ENCODE measurements around the gene JAG1. TPM values are rescaled to one million over a fixed set of nuclear protein-coding genes. Genes with fewer than 3 reads are reported as not detected.

Gene JAG1
- total and polyA plus RNA-seq, 4 experiments from 2014 or later: 0.04 to 1.9 (median 0.45) TPM

DNA sequence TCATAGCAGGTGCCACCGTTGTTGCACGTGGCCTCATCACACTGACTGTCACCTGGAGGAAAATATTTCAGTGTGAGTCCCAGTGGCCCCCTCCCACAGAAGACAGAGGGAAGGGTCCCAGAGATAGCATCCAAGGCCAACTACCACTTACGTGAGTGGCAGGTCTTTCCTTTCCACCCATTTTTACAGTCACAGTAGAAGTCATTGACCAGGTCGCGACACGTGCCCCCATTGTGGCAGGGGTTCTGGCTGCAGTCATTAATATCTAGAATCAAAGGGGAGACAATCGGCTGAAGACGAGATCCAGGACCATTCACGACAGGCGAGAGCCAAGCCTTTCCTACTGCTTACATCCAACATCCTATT lies 28.6 kb downstream of the JAG1 start:
- ChIA-PET CTCF (ENCODE audit: partially characterized antibody) (no interaction called here), POLR2A (ENCODE audit: partially characterized antibody) (no interaction called here)
- no peak for DNase-seq
- intact Hi-C loops (cut with micrococcal nuclease): no loop called here
- H3K27me3 ChIP-seq (ENCODE audit: insufficient read depth, low read length): no peaks in the 10 kb centered on the region
- H3K4me1 Mint-ChIP-seq: no peaks in the 10 kb centered on the region
- peaks cover 0 to 5% of the 10 kb centered on the region in 2 donors for H3K36me3 Mint-ChIP-seq
- no peaks in the 10 kb centered on the region for H3K4me1 ChIP-seq (ENCODE audit: insufficient read depth, low read length)
- H3K4me3 ChIP-seq (ENCODE audit: low read length in 2 of 2): no peak overlapping the region
- H3K4me3 Mint-ChIP-seq: no peak overlapping the region
- no peak overlapping the region for H3K27ac ChIP-seq (ENCODE audit: low read depth, low read length)
- H3K9me3 ChIP-seq (ENCODE audit: control insufficient read depth in 1 of 2, low read length in 2 of 2): no peaks in the 10 kb centered on the region
- no peaks in the 10 kb centered on the region for H3K9me3 Mint-ChIP-seq
- H3K27ac Mint-ChIP-seq: no peak overlapping the region
- H3K27me3 Mint-ChIP-seq: peaks cover 3 to 12% of the 10 kb centered on the region in 2 donors
- H3K36me3 ChIP-seq (ENCODE audit: insufficient read depth, low read length): no peaks in the 10 kb centered on the region

DNA sequence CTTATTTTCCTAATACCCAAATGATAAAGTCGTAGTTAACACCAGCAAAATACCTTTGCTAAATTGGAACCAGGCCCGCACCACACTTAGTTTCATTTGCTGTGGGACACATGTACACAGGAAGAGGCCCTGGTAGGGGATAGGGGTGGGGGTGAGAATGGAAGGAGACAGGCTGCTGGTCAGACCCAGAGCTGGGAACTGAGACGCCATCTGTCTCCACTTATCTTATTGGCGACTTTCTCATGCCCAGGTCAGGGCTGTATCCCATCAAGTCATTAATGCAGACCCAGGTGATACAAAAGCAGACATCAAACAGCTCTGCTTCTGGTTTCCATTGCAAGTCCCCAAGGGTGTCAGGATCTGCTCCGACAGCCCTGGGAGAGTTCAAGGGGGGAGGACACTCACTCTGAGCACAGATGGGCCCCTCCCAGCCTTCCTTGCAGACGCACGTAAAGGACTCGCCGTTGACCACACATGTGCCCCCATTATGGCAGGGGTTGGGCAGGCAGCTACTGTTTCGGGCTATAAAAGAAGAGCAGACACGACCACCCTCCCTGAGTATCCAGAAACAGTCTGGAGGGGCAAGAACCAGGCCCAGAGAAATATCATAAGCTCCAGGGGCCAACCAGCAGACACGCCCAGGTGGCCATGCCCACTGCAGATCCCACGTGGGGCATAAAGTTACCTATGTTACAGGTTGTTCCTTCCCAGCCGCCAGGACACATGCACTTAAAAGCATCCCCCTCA lies 29.2 kb downstream of the JAG1 start:
- no peaks in the 10 kb centered on the region for H3K36me3 ChIP-seq (ENCODE audit: insufficient read depth, low read length)
- H3K27me3 ChIP-seq (ENCODE audit: insufficient read depth, low read length): no peaks in the 10 kb centered on the region
- CTCF ChIA-PET (ENCODE audit: partially characterized antibody): no interaction called here
- no peaks in the 10 kb centered on the region for H3K9me3 ChIP-seq (ENCODE audit: control insufficient read depth in 1 of 2, low read length in 2 of 2)
- H3K27ac Mint-ChIP-seq: no peak overlapping the region
- H3K4me1 ChIP-seq (ENCODE audit: insufficient read depth, low read length): no peaks in the 10 kb centered on the region
- H3K27me3 Mint-ChIP-seq: peaks cover 3 to 9% of the 10 kb centered on the region in 2 donors
- H3K4me1 Mint-ChIP-seq: no peaks in the 10 kb centered on the region
- POLR2A ChIA-PET (ENCODE audit: partially characterized antibody): no interaction called here
- no peak for DNase-seq
- peaks cover 0 to 5% of the 10 kb centered on the region in 2 donors for H3K36me3 Mint-ChIP-seq
- H3K27ac ChIP-seq (ENCODE audit: low read depth, low read length): no peak overlapping the region
- no peak overlapping the region for H3K4me3 ChIP-seq (ENCODE audit: low read length in 2 of 2)
- no peak overlapping the region for H3K4me3 Mint-ChIP-seq
- intact Hi-C loops (cut with micrococcal nuclease): no loop called here
- no peaks in the 10 kb centered on the region for H3K9me3 Mint-ChIP-seq

DNA sequence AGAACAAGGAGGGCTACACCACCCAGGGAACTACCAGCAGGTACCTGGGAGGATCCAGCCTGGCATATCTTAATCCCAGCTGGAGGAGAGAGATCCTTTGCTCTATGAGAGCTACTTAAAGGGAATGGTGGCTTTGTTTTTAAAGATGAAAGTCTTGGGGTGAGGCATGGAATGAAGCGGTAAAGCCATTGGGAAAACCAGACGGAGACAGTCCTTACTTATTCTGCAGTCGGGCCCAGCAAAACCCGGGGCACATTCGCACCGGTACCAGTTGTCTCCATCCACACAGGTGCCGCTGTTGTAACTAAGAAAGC lies 30.3 kb downstream of the JAG1 start:
- no peak overlapping the region for H3K27ac Mint-ChIP-seq
- ChIA-PET POLR2A (ENCODE audit: partially characterized antibody) (no interaction called here), CTCF (ENCODE audit: partially characterized antibody) (no interaction called here)
- H3K4me1 Mint-ChIP-seq: no peaks in the 10 kb centered on the region
- no peak overlapping the region for H3K4me3 ChIP-seq (ENCODE audit: low read length in 2 of 2)
- no peaks in the 10 kb centered on the region for H3K4me1 ChIP-seq (ENCODE audit: insufficient read depth, low read length)
- DNase-seq: no peak
- H3K4me3 Mint-ChIP-seq: no peak overlapping the region
- H3K9me3 ChIP-seq (ENCODE audit: control insufficient read depth in 1 of 2, low read length in 2 of 2): no peaks in the 10 kb centered on the region
- no peaks in the 10 kb centered on the region for H3K36me3 ChIP-seq (ENCODE audit: insufficient read depth, low read length)
- no peak overlapping the region for H3K27ac ChIP-seq (ENCODE audit: low read depth, low read length)
- peaks cover 3 to 4% of the 10 kb centered on the region in 2 donors for H3K27me3 Mint-ChIP-seq
- H3K27me3 ChIP-seq (ENCODE audit: insufficient read depth, low read length): no peaks in the 10 kb centered on the region
- intact Hi-C loops (cut with micrococcal nuclease): no loop called here
- H3K9me3 Mint-ChIP-seq: no peaks in the 10 kb centered on the region
- H3K36me3 Mint-ChIP-seq: peaks cover 0 to 5% of the 10 kb centered on the region in 2 donors

DNA sequence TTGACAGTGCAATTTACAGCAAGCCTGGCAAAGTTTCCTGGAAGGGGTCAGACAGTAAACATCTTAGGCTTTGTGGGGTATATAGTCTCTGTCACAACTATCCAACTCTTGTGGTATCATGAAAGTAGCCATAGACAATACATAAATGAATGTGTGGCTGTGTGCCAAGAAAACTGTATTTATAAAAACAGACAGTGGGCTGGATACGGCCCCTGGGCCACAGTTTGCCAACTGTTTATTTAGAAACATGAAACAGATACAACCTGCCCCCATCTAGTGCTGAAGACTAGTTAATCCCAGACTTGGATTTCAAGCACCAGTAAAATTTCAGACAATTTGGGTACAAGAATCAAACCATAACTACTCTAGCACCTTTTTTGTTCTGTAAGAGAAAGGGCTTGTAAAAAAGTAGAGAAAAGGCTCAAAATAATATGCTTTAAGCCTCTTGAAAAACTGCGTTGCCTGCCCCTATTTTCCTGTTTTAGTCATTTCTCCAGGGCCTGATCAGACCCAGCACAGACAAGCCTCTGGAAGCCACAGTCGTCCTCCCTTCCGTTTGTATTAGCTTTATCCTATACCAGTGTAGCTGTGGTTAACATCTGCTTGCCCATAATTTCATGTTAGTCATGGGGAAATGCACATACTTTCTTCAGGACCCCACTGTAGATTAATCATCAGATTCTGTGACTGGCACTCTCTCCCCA lies 30.8 kb downstream of the JAG1 start:
- Mint-ChIP-seq H3K27ac (no peak overlapping the region), H3K9me3 (no peaks in the 10 kb centered on the region), H3K27me3 (peaks cover 0 to 4% of the 10 kb centered on the region in 2 donors), H3K36me3 (peaks cover 0 to 5% of the 10 kb centered on the region in 2 donors), H3K4me1 (no peaks in the 10 kb centered on the region), H3K4me3 (no peak overlapping the region)
- intact Hi-C loops (cut with micrococcal nuclease): no loop called here
- POLR2A ChIA-PET (ENCODE audit: partially characterized antibody): no interaction called here
- no peaks in the 10 kb centered on the region for H3K36me3 ChIP-seq (ENCODE audit: insufficient read depth, low read length)
- no peaks in the 10 kb centered on the region for H3K4me1 ChIP-seq (ENCODE audit: insufficient read depth, low read length)
- no peaks in the 10 kb centered on the region for H3K27me3 ChIP-seq (ENCODE audit: insufficient read depth, low read length)
- H3K4me3 ChIP-seq (ENCODE audit: low read length in 2 of 2): no peak overlapping the region
- H3K9me3 ChIP-seq (ENCODE audit: control insufficient read depth in 1 of 2, low read length in 2 of 2): no peaks in the 10 kb centered on the region
- no peak overlapping the region for H3K27ac ChIP-seq (ENCODE audit: low read depth, low read length)
- DNase-seq: no peak
- CTCF ChIA-PET (ENCODE audit: partially characterized antibody): no interaction called here

DNA sequence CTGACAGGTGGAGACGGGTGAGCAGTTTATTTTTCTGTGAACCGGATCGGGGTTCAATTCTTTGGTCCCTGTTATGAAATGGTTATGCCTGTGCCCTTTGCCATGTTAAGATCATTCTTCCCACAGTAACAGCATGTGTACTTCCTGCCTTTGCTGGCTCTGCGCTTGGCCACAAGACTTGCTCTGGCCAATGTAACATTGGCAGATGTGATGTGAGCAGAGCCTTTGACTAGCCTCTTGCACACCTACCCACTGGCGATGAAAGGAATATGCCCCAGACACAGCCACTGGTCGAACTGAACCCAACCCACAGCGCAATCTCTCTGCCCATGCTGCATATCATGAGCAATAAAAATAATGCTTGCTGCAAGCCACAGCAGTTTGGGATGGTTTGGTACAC lies 31.9 kb downstream of the JAG1 start:
- Mint-ChIP-seq H3K4me3 (no peak overlapping the region), H3K27me3 (no peaks in the 10 kb centered on the region), H3K4me1 (no peaks in the 10 kb centered on the region), H3K9me3 (no peaks in the 10 kb centered on the region), H3K36me3 (peaks cover 0 to 5% of the 10 kb centered on the region in 2 donors), H3K27ac (no peak overlapping the region)
- Histone ChIP-seq H3K4me3 (ENCODE audit: low read length in 2 of 2) (no peak overlapping the region), H3K36me3 (ENCODE audit: insufficient read depth, low read length) (no peaks in the 10 kb centered on the region), H3K27ac (ENCODE audit: low read depth, low read length) (no peak overlapping the region), H3K4me1 (ENCODE audit: insufficient read depth, low read length) (no peaks in the 10 kb centered on the region), H3K27me3 (ENCODE audit: insufficient read depth, low read length) (no peaks in the 10 kb centered on the region), H3K9me3 (ENCODE audit: control insufficient read depth in 1 of 2, low read length in 2 of 2) (no peaks in the 10 kb centered on the region)
- ChIA-PET CTCF (ENCODE audit: partially characterized antibody) (no interaction called here), POLR2A (ENCODE audit: partially characterized antibody) (no interaction called here)
- no peak for DNase-seq
- intact Hi-C loops (cut with micrococcal nuclease): no loop called here

DNA sequence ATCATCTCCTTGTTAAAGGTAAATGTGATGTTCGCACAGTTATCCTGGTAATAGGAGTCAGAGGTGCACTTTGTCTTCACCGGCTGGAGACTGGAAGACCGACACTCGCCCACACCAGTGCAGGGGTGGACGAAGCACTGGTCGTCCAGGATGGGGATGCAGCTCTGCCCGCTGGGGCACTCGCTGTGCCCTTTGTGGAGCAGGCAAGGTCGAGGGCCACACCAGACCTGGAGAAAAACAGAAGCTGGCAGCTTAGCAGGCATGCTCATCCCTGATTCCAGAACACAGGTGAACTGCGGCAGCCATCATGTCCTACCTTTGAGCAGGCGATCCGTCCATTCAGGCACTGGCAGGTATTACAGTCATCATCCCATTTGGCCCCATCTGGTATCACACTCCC lies 32.3 kb downstream of the JAG1 start:
- Histone ChIP-seq H3K27me3 (ENCODE audit: insufficient read depth, low read length) (no peaks in the 10 kb centered on the region), H3K36me3 (ENCODE audit: insufficient read depth, low read length) (no peaks in the 10 kb centered on the region), H3K4me3 (ENCODE audit: low read length in 2 of 2) (no peak overlapping the region), H3K4me1 (ENCODE audit: insufficient read depth, low read length) (no peaks in the 10 kb centered on the region), H3K9me3 (ENCODE audit: control insufficient read depth in 1 of 2, low read length in 2 of 2) (no peaks in the 10 kb centered on the region), H3K27ac (ENCODE audit: low read depth, low read length) (no peak overlapping the region)
- Mint-ChIP-seq H3K4me1 (no peaks in the 10 kb centered on the region), H3K9me3 (no peaks in the 10 kb centered on the region), H3K27me3 (no peaks in the 10 kb centered on the region), H3K4me3 (no peak overlapping the region), H3K36me3 (peaks cover 0 to 5% of the 10 kb centered on the region in 2 donors), H3K27ac (no peak overlapping the region)
- ChIA-PET POLR2A (ENCODE audit: partially characterized antibody) (no interaction called here), CTCF (ENCODE audit: partially characterized antibody) (no interaction called here)
- intact Hi-C loops (cut with micrococcal nuclease): no loop called here
- no peak for DNase-seq

DNA sequence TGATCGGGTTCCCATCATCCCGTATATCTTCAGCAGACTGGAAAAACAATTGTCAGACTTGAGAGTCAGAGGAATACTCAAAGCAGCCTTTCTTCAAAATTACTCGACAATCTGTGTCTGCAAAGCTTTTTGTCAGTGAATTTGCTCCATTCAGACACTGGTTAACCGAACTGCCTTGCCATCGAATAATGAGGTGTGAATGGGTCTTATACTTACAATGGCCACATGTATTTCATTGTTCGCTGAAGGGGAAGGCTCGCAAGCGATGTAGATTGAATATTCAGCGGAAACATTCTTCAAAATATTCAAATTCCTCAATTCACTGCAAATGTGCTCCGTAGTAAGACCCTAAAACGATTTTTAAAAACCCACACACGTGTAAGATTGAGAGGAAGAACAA lies 32.9 kb downstream of the JAG1 start:
- Mint-ChIP-seq H3K36me3 (peaks cover 0 to 5% of the 10 kb centered on the region in 2 donors), H3K4me3 (no peak overlapping the region), H3K4me1 (no peaks in the 10 kb centered on the region), H3K27ac (no peak overlapping the region), H3K9me3 (no peaks in the 10 kb centered on the region), H3K27me3 (no peaks in the 10 kb centered on the region)
- H3K4me1 ChIP-seq (ENCODE audit: insufficient read depth, low read length): no peaks in the 10 kb centered on the region
- no peak overlapping the region for H3K4me3 ChIP-seq (ENCODE audit: low read length in 2 of 2)
- intact Hi-C loops (cut with micrococcal nuclease): no loop called here
- POLR2A ChIA-PET (ENCODE audit: partially characterized antibody): no interaction called here
- no peak overlapping the region for H3K27ac ChIP-seq (ENCODE audit: low read depth, low read length)
- DNase-seq: no peak
- no peaks in the 10 kb centered on the region for H3K27me3 ChIP-seq (ENCODE audit: insufficient read depth, low read length)
- no peaks in the 10 kb centered on the region for H3K9me3 ChIP-seq (ENCODE audit: control insufficient read depth in 1 of 2, low read length in 2 of 2)
- no peaks in the 10 kb centered on the region for H3K36me3 ChIP-seq (ENCODE audit: insufficient read depth, low read length)
- CTCF ChIA-PET (ENCODE audit: partially characterized antibody): no interaction called here
